ENCODE data around the gene P3H3. TPM values are rescaled to one million over a fixed set of nuclear protein-coding genes. Genes with fewer than 3 reads are reported as not detected.
"Not testable (repeated sequence)": the region's sequence is repeated elsewhere in the genome, so short reads cannot be mapped to it uniquely, and the experiment has no call there.

P3H3 gene
- total RNA-seq, 3 donors from 2014 or later: 7.5 to 29.5 (median 10.1) TPM

GRCh38 chr12:6873094-6874014 is 45.1 kb downstream of the P3H3 start, which contains the start of gene SPSB2:
TSS of gene SPSB2 (minus strand) at chr12:6873303. CDS start at chr12:6872901, 402 bp downstream.
- H3K27me3 ChIP-seq: no peaks in the 10 kb centered on the region
- no peaks in the 10 kb centered on the region for H3K9me3 ChIP-seq
- peak within 1 kb of the TSS; percentile 78 to 94 for H3K27ac ChIP-seq
- TF ChIP-seq, protein P1, sequence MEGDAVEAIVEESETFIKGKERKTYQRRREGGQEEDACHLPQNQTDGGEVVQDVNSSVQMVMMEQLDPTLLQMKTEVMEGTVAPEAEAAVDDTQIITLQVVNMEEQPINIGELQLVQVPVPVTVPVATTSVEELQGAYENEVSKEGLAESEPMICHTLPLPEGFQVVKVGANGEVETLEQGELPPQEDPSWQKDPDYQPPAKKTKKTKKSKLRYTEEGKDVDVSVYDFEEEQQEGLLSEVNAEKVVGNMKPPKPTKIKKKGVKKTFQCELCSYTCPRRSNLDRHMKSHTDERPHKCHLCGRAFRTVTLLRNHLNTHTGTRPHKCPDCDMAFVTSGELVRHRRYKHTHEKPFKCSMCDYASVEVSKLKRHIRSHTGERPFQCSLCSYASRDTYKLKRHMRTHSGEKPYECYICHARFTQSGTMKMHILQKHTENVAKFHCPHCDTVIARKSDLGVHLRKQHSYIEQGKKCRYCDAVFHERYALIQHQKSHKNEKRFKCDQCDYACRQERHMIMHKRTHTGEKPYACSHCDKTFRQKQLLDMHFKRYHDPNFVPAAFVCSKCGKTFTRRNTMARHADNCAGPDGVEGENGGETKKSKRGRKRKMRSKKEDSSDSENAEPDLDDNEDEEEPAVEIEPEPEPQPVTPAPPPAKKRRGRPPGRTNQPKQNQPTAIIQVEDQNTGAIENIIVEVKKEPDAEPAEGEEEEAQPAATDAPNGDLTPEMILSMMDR (IDR thresholded peaks at IDR 0.05): peak in 1 of 3 donors; percentile 3
- TF ChIP-seq POLR2A (IDR thresholded peaks at IDR 0.05) (no peak), POLR2AphosphoS5 (IDR thresholded peaks at IDR 0.05) (peak; percentile 33 to 55 (median 40))
- intact Hi-C loops (cut with DNase I; ENCODE audit: low total_unique reads): loop anchor here (5.0 kb wide), 1 partner anchor 666 kb away; no protein-coding TSS in a partner anchor
- peaks cover 5 to 25% of the 10 kb centered on the region in 2 donors for H3K4me1 ChIP-seq
- DNase-seq (ENCODE audit: low spot score in 2 of 2): peak; percentile 92 to 95
- H3K36me3 ChIP-seq: no peaks in the 10 kb centered on the region
- H3K4me3 ChIP-seq: peak within 1 kb of the TSS; percentile 70 to 84 (median 72)

DNA sequence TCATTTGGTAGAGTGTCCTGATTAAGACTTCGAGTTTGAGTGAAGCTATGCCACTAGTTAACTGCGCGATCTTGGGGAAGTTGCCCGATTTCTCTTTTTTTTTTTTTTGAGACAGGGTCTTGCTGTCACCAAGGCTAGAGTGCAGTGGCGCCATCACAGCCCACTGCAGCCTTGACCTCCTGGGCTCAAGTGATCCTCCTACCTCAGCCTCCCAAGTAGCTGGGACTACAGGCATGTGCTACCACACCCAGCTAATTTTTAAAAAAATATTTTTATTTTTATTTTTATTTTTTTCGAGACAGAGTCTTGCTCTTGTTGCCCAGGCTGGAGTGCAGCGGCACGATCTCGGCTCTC is 45.8 kb downstream of the P3H3 start:
- intact Hi-C loops (cut with DNase I; ENCODE audit: low total_unique reads): loop anchor here (5.0 kb wide), 1 partner anchor 667 kb away; no protein-coding TSS in a partner anchor
- H3K9me3 ChIP-seq; DNase-seq (ENCODE audit: low spot score in 2 of 2); H3K27me3 ChIP-seq; H3K36me3 ChIP-seq: not testable (repeated sequence)
- Histone ChIP-seq H3K27ac (peak overlapping the region; percentile 78 to 94), H3K4me1 (peaks cover 5 to 18% of the 10 kb centered on the region in 2 donors), H3K4me3 (peak overlapping the region; percentile 70 to 84 (median 72))

DNA sequence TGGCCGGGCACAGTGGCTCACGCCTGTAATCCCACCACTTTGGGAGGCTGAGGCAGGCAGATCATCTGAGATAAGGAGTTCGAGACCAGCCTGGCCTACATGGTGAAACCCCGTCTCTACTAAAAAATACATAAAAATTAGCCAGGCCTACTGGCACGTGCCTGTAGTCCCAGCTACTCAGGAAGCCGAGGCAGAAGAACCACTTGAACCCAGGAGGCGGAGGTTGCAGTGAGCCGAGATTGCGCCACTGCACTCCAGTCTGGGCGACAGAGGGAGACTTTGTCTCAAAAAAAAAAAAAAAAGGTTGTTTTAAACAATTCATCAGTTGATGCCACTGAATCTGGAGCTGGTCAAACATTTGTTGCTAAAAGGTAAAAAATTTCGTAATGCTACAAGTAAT is 51.6 kb downstream of the P3H3 start:
- H3K27me3 ChIP-seq; DNase-seq (ENCODE audit: low spot score in 2 of 2); H3K36me3 ChIP-seq; H3K4me3 ChIP-seq; intact Hi-C loops (cut with DNase I; ENCODE audit: low total_unique reads); H3K27ac ChIP-seq; H3K4me1 ChIP-seq; H3K9me3 ChIP-seq: not testable (repeated sequence)

DNA sequence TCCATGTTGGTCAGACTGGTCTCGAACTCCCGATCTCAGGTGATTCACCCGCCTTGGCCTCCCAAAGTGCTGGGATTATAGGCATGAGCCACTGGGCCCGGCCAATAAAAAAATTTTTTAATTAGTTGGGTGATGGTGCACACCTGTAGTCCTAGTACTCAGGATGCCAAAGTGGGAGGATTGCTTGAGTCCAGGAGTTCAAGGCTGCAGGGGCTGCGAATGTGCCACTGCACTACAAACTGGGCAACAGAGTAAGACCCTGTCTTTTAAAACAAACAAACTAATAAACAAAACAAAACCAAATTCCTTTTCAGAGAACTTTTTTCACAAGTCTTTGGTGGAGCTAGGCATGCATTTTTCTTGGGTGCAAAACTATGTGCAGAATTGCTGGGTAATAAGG is 55.0 kb downstream of the P3H3 start:
- no peaks in the 10 kb centered on the region for H3K9me3 ChIP-seq
- DNase-seq (ENCODE audit: low spot score in 2 of 2): no peak
- TF ChIP-seq POLR2AphosphoS5 (IDR thresholded peaks at IDR 0.05): no peak
- TF ChIP-seq, protein P1 (IDR thresholded peaks at IDR 0.05): no peak
- TF ChIP-seq POLR2A (IDR thresholded peaks at IDR 0.05): no peak
- intact Hi-C loops (cut with DNase I; ENCODE audit: low total_unique reads): no loop called here
- no peaks in the 10 kb centered on the region for H3K36me3 ChIP-seq
- no peaks in the 10 kb centered on the region for H3K4me1 ChIP-seq
- H3K27ac ChIP-seq: no peak overlapping the region
- no peaks in the 10 kb centered on the region for H3K27me3 ChIP-seq
- H3K4me3 ChIP-seq: no peak overlapping the region

GRCh38 chr12:6883683-6884082 is 55.5 kb downstream of the P3H3 start:
- H3K4me3 ChIP-seq: no peak overlapping the region
- no peaks in the 10 kb centered on the region for H3K27me3 ChIP-seq
- no peaks in the 10 kb centered on the region for H3K4me1 ChIP-seq
- TF ChIP-seq POLR2AphosphoS5 (IDR thresholded peaks at IDR 0.05) (no peak), POLR2A (IDR thresholded peaks at IDR 0.05) (no peak)
- TF ChIP-seq, protein P1 (IDR thresholded peaks at IDR 0.05): no peak
- intact Hi-C loops (cut with DNase I; ENCODE audit: low total_unique reads): no loop called here
- no peaks in the 10 kb centered on the region for H3K36me3 ChIP-seq
- DNase-seq (ENCODE audit: low spot score in 2 of 2): no peak
- H3K27ac ChIP-seq: no peak overlapping the region
- H3K9me3 ChIP-seq: no peaks in the 10 kb centered on the region

- TF ChIP-seq POLR2A (IDR thresholded peaks at IDR 0.05): no peak
- TF ChIP-seq, protein P1 (IDR thresholded peaks at IDR 0.05): no peak
- no peak for TF ChIP-seq POLR2AphosphoS5 (IDR thresholded peaks at IDR 0.05)
- Histone ChIP-seq H3K4me3 (no peak overlapping the region), H3K27ac (no peak overlapping the region), H3K9me3 (no peaks in the 10 kb centered on the region), H3K36me3 (no peaks in the 10 kb centered on the region), H3K27me3 (no peaks in the 10 kb centered on the region), H3K4me1 (no peaks in the 10 kb centered on the region)
- DNase-seq (ENCODE audit: low spot score in 2 of 2): no peak
- intact Hi-C loops (cut with DNase I; ENCODE audit: low total_unique reads): no loop called here
Measured at GRCh38 chr12:6884539-6884938, 56.3 kb downstream of the P3H3 start.

- H3K36me3 ChIP-seq; H3K9me3 ChIP-seq; H3K4me1 ChIP-seq; DNase-seq (ENCODE audit: low spot score in 2 of 2); H3K27ac ChIP-seq; H3K4me3 ChIP-seq; intact Hi-C loops (cut with DNase I; ENCODE audit: low total_unique reads); H3K27me3 ChIP-seq: not testable (repeated sequence)
Measured at GRCh38 chr12:6886206-6886999, 58.2 kb downstream of the P3H3 start.

All from breast epithelium (tissue), 4 donors.